HuH-7 (cell line): ENCODE data around the gene TNF.
A peak's percentile ranks its signal among the peaks of the same experiment; 100 is the strongest.

Experiments
- DNase-seq: peaks from one replicate; pipeline ENCODE4 v3.0.0; 2011; ENCODE audit warnings: low spot score

Gene TNF

DNA sequence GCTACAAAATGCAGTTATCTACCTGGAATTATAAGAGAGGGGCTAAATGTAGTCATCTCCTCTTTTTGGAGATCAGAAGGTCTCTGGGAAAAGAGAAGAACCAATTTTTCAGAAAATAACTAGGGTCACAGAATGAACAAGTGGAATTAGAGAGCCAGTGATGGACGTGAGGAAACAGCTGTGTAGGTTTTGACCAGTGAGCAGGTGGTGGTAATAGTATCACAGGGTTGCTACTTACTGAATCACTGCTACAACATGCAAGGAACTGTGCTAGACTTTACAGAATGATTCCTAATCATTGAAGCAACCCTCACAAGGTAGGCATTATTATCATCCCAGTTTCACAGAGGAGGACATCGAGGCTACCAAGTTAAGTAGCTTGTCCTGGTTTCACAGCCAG is 30.7 kb upstream of the TNF start:
- DNase-seq: no peak

GRCh38 chr6:31545291-31545690 is 30.1 kb upstream of the TNF start:
- DNase-seq: no peak

DNA sequence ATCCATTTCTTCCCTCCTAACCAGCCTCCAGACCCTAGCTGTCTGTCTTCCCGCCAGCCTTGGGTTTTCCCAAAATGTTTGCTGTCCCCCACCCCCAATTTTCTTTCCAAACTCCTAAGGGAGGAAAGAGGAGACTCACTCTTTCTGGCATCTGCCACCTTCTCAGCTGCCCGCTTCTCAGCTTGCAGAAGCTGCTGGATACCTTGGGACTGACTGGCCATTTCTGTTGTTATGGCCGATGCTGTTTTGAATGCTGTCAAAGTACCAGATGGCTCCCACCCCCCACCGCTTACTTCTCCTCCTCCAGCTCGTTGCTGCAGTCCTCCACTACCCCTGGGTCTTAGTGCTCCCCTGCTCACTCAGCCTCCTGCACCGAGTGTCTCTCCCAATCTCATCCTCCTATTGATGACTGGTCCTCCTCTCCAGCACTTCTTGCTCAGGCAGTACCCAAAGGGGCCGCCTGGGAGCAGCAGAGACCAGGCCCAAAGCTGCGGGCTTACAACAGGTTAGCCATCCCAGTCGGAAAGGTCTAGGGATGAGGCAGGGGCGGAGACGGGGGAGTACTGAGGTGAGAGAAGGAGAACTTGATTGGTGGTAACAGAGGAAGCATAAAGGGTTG is 28.9 kb upstream of the TNF start, which contains the start of gene ATP6V1G2:
ATP6V1G2 (minus strand) TSS at position 270 of the 619 bp plus-strand sequence; CDS start at position 221, 49 bp downstream.
- peak; percentile 75 for DNase-seq

- peak; percentile 77 for DNase-seq
Measured at GRCh38 chr6:31546958-31547726, 28.2 kb upstream of the TNF start, which contains the start of gene NFKBIL1. NFKBIL1 (plus strand) TSS chr6:31547608; CDS start chr6:31547695, 87 bp downstream.

- DNase-seq: no peak
Measured at GRCh38 chr6:31547727-31548543, 27.4 kb upstream of the TNF start.

GRCh38 chr6:31548544-31548873 is 26.9 kb upstream of the TNF start:
- DNase-seq: no peak

DNA sequence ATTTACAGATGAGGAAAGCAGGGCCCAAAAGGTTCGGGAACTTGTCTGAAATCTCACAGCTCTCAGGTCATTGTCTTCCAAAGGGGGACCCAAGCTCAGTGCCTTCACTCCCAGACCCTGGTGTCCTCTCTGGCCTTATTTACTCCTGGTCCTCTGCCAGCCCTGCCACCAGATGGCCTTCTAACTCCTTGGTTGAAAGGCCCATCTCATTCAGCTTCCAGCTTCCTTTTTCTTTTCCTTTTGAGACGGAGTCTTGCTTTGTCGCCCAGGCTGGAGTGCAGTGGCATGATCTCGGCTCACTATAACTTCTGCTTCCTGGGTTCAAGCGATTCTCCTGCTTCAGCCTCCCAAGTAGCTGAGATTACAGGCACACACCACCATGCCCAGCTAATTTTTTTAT is 24.0 kb upstream of the TNF start:
- DNase-seq: peak; percentile 42

DNA sequence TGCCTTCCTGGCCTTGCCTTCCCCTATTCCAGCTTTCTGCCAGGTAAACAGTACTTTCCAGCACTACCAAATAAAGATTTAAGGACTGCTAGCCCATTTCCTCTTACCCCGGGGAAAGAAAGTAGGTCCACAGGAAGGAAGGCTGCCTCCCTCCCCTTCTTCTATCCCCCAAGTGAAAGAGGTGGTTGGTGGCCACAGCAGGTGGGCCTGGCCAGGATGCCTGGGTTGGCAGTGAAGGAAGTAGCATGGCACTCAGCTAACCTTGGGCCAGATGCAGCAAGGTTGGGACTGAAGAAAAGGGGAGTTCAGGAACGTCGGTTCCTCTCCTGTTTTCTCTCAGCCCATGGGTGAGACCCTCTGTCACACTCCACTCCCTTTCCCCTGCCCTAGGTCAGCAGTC is 19.1 kb upstream of the TNF start:
- DNase-seq: no peak

DNA sequence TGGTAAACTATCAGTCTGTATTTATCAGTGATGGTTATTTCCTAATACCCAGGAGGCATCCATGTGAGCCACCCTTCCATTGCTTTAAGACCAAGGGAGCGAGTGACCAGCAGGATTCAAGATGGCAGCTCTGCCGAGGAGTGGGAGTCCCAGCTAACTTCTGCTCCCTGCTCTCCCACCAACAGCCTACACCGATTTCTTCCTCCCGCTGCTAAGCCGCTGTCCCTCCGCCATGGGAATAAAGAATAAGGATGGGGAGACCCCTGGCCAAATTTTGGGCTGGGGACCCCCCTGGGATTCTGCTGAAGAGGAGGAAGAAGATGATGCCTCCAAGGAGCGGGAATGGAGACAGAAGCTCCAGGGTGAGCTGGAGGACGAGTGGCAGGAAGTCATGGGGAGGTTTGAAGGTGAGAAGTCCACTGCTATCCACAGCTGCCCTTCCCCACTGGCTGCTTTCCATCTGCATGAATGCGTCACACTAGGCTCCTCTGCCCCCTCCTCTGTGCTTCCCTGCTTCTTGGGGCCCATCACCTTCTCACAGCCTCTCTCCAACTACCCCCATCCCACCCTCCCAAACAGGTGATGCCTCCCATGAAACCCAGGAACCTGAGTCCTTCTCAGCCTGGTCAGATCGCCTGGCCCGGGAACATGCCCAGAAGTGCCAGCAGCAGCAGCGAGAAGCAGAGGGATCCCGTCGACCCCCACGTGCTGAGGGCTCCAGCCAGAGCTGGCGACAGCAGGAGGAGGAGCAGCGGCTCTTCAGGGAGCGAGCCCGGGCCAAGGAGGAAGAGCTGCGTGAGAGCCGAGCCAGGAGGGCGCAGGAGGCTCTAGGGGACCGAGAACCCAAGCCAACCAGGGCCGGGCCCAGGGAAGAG is 17.7 kb upstream of the TNF start:
- no peak for DNase-seq

DNA sequence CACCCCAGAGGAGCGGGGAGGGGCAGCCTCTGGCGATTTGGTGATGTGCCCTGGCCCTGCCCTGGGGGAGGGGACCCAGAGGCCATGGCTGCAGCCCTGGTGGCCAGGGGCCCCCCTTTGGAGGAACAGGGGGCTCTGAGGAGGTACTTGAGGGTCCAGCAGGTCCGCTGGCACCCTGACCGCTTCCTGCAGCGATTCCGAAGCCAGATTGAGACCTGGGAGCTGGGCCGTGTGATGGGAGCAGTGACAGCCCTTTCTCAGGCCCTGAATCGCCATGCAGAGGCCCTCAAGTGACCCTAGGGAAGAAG is 17.1 kb upstream of the TNF start:
- no peak for DNase-seq

- no peak for DNase-seq
Measured at GRCh38 chr6:31558631-31559500, 16.5 kb upstream of the TNF start.

DNA sequence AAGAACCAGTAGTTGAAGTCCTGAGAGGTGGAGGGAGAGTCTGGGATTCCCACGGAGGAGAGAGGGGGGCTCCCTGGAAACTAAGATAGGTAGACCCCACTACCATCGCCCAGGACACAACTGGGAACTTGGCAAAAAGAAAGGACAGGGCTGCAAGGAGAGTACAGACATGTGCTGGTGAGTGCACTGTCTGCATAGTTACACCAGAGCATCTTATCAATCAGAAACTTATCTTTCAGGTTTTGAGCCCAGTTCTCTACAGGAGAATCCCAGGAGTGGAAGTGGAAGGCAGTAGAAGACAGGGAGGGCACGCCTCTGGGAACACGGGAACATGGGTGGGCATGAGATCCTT is 15.8 kb upstream of the TNF start:
- DNase-seq: no peak

GRCh38 chr6:31559958-31560696 is 15.2 kb upstream of the TNF start:
- no peak for DNase-seq

DNA sequence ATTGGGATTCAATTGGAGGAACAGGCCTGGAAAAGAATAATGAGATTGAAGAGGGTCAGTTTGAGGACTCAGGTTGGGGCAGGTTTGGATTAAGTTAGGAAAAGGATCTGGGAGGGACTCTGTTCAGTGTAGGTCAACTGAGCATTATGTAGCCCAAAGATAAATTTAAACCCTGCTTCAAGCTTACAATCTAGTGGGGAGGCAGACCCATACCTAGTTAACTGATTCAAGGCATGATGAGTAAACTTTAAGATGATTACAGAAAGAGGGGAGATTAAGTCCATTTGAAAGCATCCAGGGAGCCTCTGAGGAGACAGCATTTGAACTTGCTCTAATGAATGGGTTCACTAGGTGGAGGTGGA is 14.7 kb upstream of the TNF start:
- no peak for DNase-seq

GRCh38 chr6:31567531-31568370 is 7.6 kb upstream of the TNF start:
- DNase-seq: no peak

DNA sequence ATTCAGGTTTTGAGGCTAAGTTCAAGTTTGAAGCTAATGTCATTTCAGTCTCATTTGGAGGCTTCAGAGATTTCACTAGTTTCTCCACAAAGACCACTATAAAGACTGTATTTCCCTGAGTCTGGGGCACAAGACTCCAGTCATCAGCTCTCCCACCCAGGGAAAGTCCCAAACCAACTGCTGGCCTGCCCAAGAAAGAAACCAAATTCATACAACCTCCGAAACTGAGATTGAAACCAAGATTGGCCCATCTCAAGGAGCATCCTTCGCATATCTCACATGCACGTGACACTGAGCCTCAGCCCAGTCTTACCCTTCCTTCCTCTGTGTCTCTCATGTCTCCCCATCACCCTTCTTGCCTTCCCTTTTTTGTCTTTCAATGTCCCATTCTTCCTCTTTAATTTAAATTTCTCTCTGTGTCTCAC is 6.8 kb upstream of the TNF start:
- no peak for DNase-seq

- no peak for DNase-seq
Measured at GRCh38 chr6:31569861-31570536, 5.4 kb upstream of the TNF start.

- no peak for DNase-seq
Measured at GRCh38 chr6:31572041-31572911, 3.1 kb upstream of the TNF start, which contains the start of gene LTA. LTA (plus strand) TSS chr6:31572289; CDS start chr6:31572743, 454 bp downstream.
